ENCODE results near the gene MCTP1.

The MCTP1 gene

DNA sequence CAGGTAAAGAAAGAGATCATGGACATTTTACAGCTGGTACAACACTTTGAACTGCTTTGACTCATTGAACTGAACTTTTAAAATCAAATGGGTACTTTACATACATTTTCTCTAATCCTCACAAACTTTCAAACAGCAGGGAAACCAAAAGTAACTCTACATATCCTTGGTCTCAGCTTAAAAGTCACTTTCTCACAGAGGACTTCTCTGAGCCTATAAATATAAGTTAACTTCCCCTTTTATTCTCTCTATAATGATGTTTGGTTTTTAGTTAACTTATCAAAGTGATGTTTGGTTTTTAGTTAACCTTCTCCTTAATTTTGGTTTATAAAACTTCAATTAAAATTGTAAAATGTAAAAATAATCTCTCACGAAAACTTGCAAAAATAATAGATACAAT, 209.8 kb downstream of the MCTP1 start:
- DNase-seq (ENCODE audit: low read depth), result no peak

DNA sequence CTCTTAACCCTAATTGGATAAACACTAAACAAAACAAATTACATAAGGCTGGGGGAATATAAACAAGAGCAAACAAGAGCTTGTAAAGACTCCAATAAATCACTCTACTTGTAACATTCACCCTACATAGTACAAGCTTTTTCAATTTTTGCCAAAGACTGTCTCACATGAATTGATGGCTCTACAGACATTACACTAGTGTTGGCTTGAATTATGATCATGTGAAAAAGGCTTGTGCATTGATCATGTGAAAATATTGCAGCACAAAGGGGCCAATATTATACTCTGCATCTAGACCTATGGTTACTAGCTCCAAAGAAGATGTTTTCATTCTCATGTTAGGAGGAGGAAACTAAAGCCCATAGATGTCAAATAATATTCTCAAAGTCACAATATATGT, 212.6 kb downstream of the MCTP1 start:
- DNase-seq (ENCODE audit: low read depth), result no peak

DNA sequence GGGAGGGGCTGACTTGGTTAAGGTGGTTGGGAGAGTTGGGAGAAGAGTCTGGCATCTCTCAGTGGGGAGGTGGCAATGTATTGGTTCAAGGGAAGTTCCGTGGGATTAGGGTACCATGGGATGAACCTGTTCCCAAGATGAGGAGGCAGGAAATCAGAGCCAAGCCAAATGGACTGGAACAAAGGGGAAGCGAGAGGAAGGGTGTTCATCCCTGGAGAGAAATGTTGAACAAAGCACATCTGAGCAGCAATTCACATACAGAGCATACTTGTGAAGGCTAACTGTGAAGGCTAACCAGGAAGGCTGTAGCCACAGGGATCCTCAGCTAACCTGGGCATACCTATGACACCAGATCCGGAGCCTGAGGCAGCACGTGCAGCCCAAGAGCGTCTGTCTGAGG, 214.0 kb downstream of the MCTP1 start:
- no peak for DNase-seq (ENCODE audit: low read depth)

DNA sequence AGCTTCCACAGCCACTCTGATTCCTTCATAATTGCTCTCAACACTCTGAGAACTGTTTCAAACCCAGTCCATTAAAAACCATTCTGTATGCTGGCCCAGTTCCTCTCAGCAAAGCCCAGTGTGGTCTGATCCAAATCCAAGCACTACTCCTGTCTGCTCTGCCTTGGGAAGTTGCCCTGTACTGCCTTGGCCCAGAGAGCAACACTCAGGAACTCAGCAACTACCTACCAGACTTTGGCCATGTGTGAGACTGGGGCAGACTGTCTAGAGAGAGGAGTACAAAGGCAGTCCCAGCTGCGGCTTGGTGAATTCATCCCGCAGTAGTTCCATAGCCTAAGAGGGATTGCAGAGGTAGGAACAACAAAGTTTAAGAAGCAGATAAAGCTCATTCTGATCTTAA, 214.4 kb downstream of the MCTP1 start:
- DNase-seq (ENCODE audit: low read depth), result no peak

DNA sequence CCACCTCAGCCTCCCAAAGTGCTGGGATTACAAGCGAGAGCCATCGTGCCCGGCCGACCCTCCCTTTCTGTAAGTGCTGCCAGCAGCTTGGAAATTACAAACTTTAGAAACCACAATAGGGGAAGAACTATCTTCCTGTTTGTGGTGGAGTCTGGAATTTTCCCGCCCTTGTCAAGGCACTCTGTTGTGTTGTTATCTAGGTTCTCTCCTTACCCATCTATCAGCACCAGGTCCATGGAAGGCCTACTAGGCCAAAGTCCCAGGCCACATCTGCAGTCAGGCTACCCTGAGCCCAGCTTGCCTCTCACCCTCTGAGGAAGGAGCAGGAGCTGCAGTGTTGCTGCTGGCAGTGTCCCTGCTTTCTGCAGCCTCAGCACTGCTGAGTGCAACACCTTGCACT, 214.9 kb downstream of the MCTP1 start:
- DNase-seq (ENCODE audit: low read depth), result no peak

DNA sequence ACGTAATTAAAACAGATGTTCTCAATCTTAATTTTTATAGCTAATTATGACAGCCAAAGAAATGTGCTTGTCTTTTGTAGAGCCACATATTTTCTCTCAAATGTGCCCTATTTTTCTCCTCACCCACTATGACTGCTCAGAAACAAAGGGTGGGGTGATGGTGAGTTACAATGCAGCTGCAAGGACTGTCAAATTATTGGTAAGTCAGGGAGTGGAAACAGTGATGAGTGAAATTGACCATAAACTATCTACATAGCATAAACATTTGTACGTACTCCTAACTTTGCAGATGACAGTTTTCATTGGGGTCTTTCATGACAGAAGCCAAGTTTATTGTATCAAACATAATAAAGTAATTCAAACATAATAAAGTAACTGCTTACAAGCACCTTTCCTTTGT, 215.9 kb downstream of the MCTP1 start:
- no peak for DNase-seq (ENCODE audit: low read depth)

DNA sequence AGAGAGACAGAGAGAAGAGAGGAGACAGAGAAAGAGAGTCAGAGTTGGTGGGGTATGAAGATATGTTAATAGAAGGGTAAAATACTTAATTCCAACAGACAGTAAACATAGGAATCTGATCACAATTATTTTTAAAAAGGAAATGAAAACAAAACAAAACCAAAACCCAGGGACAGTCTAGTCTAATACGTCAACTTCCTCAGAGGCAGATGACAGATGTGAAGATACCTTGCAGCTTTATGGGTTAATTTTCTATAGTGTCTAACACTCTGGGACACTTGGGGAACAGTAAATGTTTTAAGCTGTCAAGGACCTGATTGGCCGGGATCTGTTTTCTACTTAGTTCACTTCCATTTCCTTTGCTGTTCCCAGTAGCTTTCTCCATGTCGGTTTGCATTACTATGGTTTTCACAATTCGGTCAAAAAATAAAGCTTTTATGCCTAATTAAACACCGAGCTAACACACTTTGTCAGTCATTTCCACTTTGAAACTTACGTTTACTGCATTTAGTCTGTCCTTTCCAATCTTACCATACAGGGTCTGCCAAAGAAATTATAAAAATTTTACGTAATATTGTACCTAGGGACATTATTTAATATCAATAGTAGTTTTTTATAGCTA, 216.5 kb downstream of the MCTP1 start:
- DNase-seq (ENCODE audit: low read depth), result no peak

DNA sequence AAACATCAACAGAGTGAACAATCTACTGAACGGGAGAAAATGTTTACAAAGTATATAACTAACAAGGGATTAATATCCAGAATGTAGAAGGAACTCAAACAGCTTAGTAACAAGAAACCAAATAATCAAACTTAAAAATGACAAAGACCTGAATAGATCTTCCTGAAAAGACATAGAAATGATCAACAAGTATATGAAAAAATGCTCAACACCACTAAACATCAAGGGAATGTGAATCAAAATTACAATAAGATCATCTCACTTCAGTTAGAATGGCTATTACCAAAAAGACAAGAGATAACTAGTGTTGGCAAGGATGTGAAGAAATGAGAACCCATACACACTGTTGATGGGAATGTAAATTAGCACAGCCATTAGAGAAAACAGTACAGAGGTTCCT, 218.8 kb downstream of the MCTP1 start:
- no peak for DNase-seq (ENCODE audit: low read depth)

DNA sequence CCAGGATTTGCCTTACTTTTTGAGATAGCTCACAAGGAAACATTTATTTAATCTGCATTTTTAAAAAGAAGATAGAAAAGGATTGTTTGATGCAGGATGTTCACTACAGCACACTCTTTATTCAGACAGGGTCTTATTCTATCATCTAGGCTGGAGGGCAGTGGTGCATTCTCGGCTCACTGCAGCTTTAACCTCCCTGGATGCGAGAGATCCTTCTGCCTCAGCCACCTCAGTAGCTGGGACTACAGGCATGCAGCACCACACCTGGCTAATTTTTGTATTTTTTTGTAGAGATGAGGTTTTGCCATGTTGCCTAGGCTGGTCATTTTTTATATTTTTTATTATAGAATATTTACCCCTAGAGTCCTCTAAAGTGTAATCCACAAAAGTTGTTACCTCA, 221.4 kb downstream of the MCTP1 start:
- no peak for DNase-seq (ENCODE audit: low read depth)

DNA sequence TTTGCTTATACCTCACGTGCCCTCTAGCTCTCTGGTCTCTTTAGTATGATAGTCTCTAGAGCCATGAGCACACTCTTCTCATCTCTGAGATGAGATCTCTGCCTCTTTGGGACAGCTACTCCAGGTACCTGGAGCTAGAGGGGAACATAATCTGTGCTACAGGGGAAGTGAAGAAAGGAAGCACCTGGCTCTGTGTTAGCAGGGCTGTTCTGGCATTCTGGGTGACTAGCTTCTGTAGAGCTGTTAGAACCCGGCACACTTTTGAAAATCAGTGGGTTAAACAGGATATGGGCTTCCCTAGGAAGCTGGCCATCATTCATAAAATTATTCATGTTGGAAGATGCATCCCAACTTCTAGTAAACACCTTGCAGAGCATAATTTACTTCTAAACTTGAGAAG, 224.8 kb downstream of the MCTP1 start:
- DNase-seq (ENCODE audit: low read depth), result no peak

DNA sequence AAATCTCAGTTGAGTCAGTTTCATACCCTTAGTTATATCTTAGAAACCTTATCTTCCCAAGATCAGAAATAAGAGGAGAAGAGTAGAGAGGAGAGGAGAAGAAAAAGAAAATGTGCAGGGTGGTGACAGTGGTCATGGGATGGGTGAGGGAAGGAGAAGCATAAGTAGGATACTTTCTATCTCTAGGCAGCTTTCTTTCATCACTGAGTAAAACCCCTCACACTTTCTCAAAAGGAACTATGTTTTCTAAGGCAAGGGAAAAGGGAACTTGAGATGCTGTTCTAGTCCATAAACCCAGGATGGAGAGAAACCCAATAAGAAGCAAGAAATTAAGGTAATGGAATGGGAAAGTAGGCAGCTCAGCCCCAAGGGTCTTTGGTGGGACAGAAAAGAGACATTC, 225.3 kb downstream of the MCTP1 start:
- DNase-seq (ENCODE audit: low read depth), result no peak

DNA sequence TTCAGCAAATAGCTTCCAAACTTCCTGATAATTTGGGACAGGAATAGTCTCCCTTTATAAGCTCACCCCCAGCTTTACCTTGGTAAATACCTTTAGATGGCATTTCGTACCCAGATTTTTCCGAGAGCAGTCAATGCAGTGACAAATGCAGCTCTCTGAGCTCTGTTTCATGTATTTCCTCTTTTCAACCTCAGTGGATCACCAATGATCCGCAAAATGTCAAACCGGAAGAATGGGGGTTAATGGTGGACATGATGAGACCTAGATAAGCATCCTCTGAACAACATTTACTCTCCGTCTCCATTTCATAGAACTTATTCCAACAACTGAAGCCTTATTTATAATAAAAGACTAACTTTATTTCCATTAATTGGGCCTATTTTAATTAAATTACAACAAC, 227.3 kb downstream of the MCTP1 start:
- DNase-seq (ENCODE audit: low read depth), result no peak

DNA sequence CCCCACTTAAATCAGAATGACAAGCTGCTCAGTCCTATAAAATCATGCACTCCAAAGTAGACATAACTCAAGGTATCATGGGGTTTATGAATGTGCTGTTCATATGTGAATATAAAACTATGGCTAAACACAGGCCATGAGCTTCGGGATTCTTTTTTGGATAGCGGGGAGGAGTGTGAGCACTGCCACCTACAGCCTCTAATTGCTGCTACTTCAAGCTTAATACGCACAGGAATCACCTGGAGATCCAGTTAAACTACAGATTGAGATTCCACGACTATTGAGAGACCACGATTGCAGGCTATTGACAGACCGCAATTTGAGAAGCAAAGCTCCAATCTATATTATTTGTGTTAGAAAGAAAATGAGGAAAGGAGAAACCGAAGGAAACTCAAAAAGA, 231.6 kb downstream of the MCTP1 start:
- DNase-seq (ENCODE audit: low read depth), result no peak

DNA sequence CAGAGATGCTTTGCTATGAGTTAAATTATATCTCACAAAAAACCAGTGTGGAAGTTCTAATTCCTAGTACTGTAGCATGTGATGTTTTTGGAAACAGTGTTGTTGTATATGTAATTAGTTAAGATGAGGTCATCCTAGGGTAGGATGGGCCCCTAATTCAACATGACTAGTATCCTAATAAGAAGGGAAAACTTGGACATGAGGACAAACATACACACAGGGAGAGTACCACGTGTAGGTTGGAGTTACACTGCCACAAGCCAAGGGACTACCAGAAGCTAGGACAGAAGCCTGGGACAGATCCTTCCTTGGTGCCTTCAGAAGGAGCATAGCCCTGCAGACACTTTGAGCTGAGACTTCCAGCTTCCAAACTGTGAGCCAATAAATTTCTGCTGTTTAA, 234.2 kb downstream of the MCTP1 start:
- DNase-seq (ENCODE audit: low read depth), result no peak

DNA sequence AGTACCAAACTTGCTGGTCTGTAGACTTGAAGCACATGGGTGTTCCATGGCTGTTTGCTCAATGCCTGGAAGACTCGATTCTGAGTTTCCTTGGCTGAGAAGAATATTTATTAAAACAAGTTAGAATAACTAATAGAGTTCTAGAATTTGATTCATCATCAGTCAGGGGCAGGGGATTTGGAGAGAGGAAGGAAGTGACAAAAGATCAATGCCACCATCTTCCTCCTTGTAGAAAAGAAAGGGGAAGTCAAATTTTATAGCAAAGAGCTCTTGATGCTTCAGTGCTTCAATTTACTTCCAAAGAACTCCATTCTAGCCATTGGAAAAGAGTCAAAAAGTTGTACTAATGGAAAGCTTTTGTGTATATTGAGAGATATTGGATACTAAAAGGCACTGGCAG, 236.3 kb downstream of the MCTP1 start:
- no peak for DNase-seq (ENCODE audit: low read depth)

DNA sequence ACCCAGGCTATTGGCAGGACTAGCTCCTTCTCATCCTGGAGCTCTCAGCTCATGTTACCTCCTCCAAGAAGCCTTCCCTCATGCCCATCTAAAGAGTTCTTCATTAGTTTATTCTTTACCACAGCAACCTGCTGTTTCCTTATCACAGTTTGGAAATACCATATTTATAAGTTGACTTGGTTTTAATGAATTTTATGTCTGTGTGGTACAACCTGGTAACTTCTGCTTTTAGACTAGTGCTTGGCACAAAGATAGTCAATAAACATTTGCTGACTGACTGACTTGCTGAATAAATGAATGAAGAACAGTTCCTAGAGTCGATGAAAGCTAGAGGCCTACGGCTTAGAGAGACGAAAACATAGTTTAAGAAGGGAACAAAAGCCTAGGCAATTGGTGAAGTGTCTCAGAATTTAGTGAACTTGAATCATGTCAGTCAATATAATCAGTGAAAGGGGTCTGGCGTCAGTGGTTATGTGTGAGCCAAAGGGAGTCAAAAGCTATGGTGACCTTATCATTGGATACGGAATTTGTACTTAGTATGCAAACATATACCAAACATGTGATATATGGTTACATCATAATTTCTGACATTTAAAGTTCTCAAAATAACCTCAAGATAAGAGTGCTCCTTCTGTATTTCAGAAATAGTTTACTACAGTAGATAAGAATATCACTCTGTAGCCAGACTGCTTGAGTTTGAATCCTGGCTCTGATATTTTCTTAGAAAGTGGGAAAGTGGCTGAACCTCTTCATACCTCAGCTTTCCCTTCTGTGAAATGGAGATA, 239.5 kb downstream of the MCTP1 start:
- no peak for DNase-seq (ENCODE audit: low read depth)

DNA sequence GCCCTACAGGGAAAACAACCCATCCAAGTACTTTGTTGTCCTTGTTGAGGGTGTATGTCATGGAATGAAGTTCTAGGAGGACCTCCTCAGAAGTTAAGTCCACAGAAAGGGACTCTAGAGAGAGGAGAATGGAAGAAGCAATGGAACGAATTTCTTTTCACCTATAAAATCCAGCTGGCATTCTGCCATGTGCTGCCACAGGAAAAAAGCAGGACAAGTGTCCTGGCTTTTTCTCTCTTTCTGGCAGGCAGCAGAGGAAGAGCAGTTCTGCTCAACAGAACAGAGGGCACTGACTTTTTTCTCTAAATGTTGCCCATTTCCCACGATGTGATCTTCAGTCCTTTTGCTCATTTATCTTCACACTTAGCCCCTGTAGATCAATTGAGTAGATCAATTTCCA, 240.8 kb downstream of the MCTP1 start:
- DNase-seq (ENCODE audit: low read depth), result no peak

DNA sequence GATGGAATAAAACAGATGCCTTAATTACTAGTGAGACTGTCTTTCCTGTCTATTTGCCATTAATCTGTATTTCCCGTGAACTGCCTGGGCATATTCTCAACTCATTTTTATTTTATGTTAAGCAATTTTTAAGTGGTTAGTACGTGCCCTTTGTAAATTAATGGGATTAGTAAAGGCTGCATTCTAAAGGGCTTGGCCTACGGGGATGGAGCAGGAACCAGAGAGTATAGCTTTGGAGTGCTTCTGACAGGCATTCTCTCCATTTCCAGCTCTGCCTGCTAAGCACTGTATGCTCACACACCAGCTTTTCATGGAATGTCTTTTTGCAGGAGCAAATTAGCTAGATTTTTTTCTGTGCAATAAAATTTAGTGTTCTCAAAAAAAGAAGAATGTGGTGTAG, 241.2 kb downstream of the MCTP1 start:
- no peak for DNase-seq (ENCODE audit: low read depth)

DNA sequence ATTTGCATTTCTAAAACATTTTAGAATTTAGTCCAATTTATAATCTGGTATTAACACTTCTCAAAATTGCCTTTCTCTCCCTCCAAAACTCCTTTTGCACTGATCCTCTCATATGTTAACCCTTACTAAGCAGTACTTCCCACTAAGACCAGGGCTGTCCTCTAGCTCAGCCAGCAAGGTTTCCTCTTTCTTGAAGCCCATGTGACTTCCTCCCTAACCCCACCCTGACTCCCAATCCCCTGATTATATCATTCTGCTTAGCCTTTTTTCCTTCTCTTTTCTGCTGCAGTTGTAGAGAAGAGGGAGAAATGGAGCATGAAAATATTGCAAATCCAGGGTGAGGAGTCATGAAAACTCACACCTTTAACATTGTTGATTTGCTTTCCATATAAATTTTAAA, 241.7 kb downstream of the MCTP1 start:
- no peak for DNase-seq (ENCODE audit: low read depth)

DNA sequence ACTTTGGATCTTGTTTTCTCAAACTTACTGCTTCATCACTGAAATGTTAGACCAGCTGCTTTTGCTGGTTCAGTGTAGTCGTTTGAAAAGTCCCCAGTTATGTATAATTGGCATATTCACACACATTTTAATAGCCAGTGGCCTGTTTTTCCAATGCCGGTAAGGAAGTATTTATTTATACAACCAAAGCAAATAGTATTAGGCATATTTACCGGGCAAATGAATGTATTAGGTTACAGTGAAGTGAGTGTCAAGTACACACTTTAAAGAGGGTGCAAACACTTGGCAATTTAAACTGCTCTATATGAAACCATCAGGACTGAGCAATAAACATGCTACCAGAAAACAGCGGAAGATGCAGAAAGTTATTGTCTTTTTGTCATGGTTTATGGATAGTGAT, 242.9 kb downstream of the MCTP1 start:
- no peak for DNase-seq (ENCODE audit: low read depth)

DNA sequence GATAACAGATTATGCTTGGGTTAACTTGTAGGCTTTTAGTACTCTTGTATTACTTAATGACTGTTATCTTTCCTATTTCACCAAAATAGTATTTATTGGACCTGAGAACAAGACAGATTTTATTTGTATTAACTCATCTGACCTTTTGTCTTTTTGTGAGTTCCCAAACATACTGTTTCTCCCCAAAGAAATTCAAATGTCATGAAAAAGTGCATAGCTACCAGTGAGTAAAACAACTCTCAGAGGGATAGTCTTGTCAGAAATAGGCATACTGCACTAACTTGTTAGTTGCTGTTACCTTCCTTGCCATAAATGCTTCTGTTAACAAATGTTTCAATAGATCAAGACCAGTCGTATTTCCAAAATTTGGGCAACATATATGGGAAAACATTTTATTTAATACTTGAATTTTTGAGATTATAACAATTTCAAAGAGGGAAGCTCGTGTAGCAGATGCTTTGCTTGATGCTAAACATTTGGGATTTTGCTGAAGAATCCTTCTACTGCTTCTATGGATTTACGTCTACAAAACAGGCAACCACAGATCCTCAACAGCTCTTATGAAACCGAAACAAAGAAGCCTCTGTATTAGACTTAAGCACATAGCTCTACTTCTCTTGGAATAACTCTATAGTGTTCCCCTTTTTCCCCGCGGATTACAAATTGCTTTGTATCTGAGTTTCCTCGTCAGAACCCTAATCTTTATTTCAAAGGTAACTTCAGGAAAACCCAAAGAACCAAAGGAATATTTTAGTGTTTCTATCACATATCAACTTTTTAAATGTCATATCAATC, 248.8 kb downstream of the MCTP1 start:
- DNase-seq (ENCODE audit: low read depth), result no peak

DNA sequence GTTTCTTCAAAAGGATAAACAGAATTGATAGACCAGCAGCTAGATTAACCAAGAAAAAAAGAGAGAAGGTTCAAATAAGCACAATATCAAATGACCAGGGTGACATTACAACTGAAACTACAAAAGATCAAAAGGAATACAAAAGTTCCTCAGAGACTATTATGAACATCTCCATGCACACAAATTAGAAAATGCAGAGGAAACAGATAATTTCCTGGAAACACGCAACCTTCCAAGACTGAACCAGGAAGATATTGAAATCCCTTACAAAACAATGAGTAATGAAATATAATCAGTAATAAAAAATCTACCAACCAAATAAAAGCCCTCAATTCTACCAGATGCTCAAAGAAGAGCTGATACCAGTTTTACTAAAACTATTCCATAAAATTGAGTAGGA, 252.1 kb downstream of the MCTP1 start:
- no peak for DNase-seq (ENCODE audit: low read depth)
